ENCODE results near the gene HCN3.
"Not testable (repeated sequence)": the region's sequence is repeated elsewhere in the genome, so short reads cannot be mapped to it uniquely, and the experiment has no call there.

Gene HCN3

GRCh38 chr1:155309423-155310021, 32.3 kb downstream of the HCN3 start:
- no peak for DNase-seq (ENCODE audit: low read depth, low spot score)

GRCh38 chr1:155313261-155313660, 36.0 kb downstream of the HCN3 start:
- no peak for DNase-seq (ENCODE audit: low read depth, low spot score)

GRCh38 chr1:155316922-155317321, 39.7 kb downstream of the HCN3 start:
- DNase-seq (ENCODE audit: low read depth, low spot score): no peak

GRCh38 chr1:155318082-155318481, 40.8 kb downstream of the HCN3 start:
- no peak for DNase-seq (ENCODE audit: low read depth, low spot score)

- DNase-seq (ENCODE audit: low read depth, low spot score): no peak
These were observed 42.3 kb downstream of the HCN3 start for GRCh38 chr1:155319536-155319935.

- no peak for DNase-seq (ENCODE audit: low read depth, low spot score)
These were observed 43.0 kb downstream of the HCN3 start for GRCh38 chr1:155320252-155320651.

GRCh38 chr1:155320661-155321617, 43.7 kb downstream of the HCN3 start, which contains the start of gene RUSC1:
Gene RUSC1, plus strand, starts transcription at chr1:155320894. Its CDS starts 880 bp downstream, at chr1:155321774.
- peak; percentile 46 for DNase-seq (ENCODE audit: low read depth, low spot score)

GRCh38 chr1:155321639-155322503, 44.6 kb downstream of the HCN3 start:
- DNase-seq (ENCODE audit: low read depth, low spot score): no peak

- no peak for DNase-seq (ENCODE audit: low read depth, low spot score)
These were observed 45.3 kb downstream of the HCN3 start for GRCh38 chr1:155322571-155322952.

- peak; percentile 74 for DNase-seq (ENCODE audit: low read depth, low spot score)
These were observed 45.9 kb downstream of the HCN3 start for GRCh38 chr1:155322953-155323728.

- DNase-seq (ENCODE audit: low read depth, low spot score): peak; percentile 54
These were observed 46.4 kb downstream of the HCN3 start for GRCh38 chr1:155323729-155324036.

GRCh38 chr1:155324037-155324716, 46.9 kb downstream of the HCN3 start:
- peak; percentile 75 for DNase-seq (ENCODE audit: low read depth, low spot score)

GRCh38 chr1:155324717-155325602, 47.7 kb downstream of the HCN3 start:
- no peak for DNase-seq (ENCODE audit: low read depth, low spot score)

GRCh38 chr1:155325603-155325893, 48.3 kb downstream of the HCN3 start:
- no peak for DNase-seq (ENCODE audit: low read depth, low spot score)

- no peak for DNase-seq (ENCODE audit: low read depth, low spot score)
These were observed 48.8 kb downstream of the HCN3 start for GRCh38 chr1:155326020-155326526.

GRCh38 chr1:155326631-155327037, 49.4 kb downstream of the HCN3 start:
- no peak for DNase-seq (ENCODE audit: low read depth, low spot score)

GRCh38 chr1:155327981-155328380, 50.7 kb downstream of the HCN3 start:
- DNase-seq (ENCODE audit: low read depth, low spot score): no peak

GRCh38 chr1:155328856-155329255, 51.6 kb downstream of the HCN3 start:
- DNase-seq (ENCODE audit: low read depth, low spot score): not testable (repeated sequence)

GRCh38 chr1:155329980-155330598, 52.8 kb downstream of the HCN3 start:
- DNase-seq (ENCODE audit: low read depth, low spot score): no peak
